ENCODE results near the gene VPS26B. TPM values are rescaled to one million over a fixed set of nuclear protein-coding genes. Genes with fewer than 3 reads are reported as not detected.

The VPS26B gene
- total and polyA plus RNA-seq, 2 experiments from 2014 or later, result 10.1 to 29.1 TPM

DNA sequence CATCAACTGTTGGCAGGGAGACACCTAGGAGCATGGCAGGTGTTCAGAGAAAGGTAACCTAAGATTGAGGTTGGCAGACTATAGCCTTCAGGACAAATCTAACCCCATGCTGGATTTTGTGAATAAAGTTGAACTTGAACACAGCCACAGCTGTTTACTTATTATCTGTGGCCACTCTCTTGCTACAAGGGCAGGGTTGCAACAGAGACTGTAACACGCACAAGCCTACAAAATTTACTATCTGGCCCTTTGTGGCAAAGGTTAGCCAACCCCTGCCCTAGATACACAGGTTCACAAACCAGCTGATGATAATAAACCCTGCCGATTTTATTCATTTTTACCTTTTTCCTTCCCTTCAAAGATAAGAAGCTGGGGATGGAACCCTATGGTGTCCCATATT, 26.2 kb downstream of the VPS26B start:
- Histone ChIP-seq H3K27ac (ENCODE audit: low read depth) (no peak overlapping the region), H3K27me3 (ENCODE audit: insufficient read depth) (no peaks in the 10 kb centered on the region), H3K79me2 (replicated peaks; ENCODE audit: insufficient read depth) (peaks cover 32% of the 10 kb centered on the region), H3F3A (replicated peaks; ENCODE audit: low read depth) (no peaks in the 10 kb centered on the region; the same call in 1 of the 2 replicates), H3K4me3 (no peak overlapping the region), H4K20me1 (replicated peaks; ENCODE audit: insufficient read depth) (peaks cover 13% of the 10 kb centered on the region), H3K4me2 (no peak overlapping the region), H3K4me1 (ENCODE audit: insufficient read depth) (peaks cover 24% of the 10 kb centered on the region), H3K9me2 (ENCODE audit: insufficient read depth) (no peaks in the 10 kb centered on the region), H2AFZ (no peak overlapping the region), H3K36me3 (ENCODE audit: insufficient read depth) (peaks cover 24% of the 10 kb centered on the region)
- Mint-ChIP-seq H3K27me3 (ENCODE audit: insufficient read depth, low read depth, poor library complexity) (no peaks in the 10 kb centered on the region), H3K9me3 (no peaks in the 10 kb centered on the region), H3K4me1 (peaks cover 26% of the 10 kb centered on the region), H3K4me3 (no peak overlapping the region), H3K27ac (no peak overlapping the region), H3K36me3 (ENCODE audit: low read depth) (peaks cover 47% of the 10 kb centered on the region)
- TF ChIP-seq, protein P1, sequence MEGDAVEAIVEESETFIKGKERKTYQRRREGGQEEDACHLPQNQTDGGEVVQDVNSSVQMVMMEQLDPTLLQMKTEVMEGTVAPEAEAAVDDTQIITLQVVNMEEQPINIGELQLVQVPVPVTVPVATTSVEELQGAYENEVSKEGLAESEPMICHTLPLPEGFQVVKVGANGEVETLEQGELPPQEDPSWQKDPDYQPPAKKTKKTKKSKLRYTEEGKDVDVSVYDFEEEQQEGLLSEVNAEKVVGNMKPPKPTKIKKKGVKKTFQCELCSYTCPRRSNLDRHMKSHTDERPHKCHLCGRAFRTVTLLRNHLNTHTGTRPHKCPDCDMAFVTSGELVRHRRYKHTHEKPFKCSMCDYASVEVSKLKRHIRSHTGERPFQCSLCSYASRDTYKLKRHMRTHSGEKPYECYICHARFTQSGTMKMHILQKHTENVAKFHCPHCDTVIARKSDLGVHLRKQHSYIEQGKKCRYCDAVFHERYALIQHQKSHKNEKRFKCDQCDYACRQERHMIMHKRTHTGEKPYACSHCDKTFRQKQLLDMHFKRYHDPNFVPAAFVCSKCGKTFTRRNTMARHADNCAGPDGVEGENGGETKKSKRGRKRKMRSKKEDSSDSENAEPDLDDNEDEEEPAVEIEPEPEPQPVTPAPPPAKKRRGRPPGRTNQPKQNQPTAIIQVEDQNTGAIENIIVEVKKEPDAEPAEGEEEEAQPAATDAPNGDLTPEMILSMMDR (conservative IDR thresholded peaks at IDR 0.05; ENCODE audit: low read depth in 2 of 2), result no peak
- TF ChIP-seq ETS1 (IDR thresholded peaks at IDR 0.05) (no peak), ZNF114 (CRISPR knock-in tag; IDR thresholded peaks at IDR 0.05) (no peak), JUNB (IDR thresholded peaks at IDR 0.05; ENCODE audit: unreplicated experiment) (no peak), EZH2phosphoT487 (IDR thresholded peaks at IDR 0.05; ENCODE audit: unreplicated experiment) (no peak), CREB1 (CRISPR knock-in tag; IDR thresholded peaks at IDR 0.05; ENCODE audit: low read depth) (no peak), NANOG (IDR thresholded peaks at IDR 0.05; ENCODE audit: borderline replicate concordance) (no peak)
- TF ChIP-seq, protein P2, sequence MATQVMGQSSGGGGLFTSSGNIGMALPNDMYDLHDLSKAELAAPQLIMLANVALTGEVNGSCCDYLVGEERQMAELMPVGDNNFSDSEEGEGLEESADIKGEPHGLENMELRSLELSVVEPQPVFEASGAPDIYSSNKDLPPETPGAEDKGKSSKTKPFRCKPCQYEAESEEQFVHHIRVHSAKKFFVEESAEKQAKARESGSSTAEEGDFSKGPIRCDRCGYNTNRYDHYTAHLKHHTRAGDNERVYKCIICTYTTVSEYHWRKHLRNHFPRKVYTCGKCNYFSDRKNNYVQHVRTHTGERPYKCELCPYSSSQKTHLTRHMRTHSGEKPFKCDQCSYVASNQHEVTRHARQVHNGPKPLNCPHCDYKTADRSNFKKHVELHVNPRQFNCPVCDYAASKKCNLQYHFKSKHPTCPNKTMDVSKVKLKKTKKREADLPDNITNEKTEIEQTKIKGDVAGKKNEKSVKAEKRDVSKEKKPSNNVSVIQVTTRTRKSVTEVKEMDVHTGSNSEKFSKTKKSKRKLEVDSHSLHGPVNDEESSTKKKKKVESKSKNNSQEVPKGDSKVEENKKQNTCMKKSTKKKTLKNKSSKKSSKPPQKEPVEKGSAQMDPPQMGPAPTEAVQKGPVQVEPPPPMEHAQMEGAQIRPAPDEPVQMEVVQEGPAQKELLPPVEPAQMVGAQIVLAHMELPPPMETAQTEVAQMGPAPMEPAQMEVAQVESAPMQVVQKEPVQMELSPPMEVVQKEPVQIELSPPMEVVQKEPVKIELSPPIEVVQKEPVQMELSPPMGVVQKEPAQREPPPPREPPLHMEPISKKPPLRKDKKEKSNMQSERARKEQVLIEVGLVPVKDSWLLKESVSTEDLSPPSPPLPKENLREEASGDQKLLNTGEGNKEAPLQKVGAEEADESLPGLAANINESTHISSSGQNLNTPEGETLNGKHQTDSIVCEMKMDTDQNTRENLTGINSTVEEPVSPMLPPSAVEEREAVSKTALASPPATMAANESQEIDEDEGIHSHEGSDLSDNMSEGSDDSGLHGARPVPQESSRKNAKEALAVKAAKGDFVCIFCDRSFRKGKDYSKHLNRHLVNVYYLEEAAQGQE (IDR thresholded peaks at IDR 0.05; ENCODE audit: unreplicated experiment), result no peak
- DNase-seq (ENCODE audit: low spot score) (no peak), ATAC-seq (no peak)
